ENCODE measurements around the gene FKBP11.

DNA sequence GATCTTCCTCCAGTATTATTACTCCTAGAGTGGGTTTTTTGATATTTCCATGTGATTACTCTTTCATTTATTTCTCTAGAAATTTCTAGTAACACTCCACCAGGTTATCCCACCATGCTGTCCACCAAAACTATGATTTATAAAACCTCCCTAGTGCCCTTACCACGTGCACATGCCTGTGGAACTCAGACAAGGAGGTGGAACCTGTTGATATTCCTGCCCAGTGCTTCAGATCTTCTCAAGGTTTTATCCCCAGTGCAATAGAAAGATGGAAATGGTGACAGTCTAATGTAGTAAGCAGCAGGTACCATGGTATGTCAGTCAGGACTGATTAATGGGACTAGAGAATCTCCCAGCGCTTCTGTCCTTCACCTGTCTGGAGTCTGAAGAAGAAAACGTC, 35.5 kb upstream of the FKBP11 start:
- no peak for TF ChIP-seq POLR2A (IDR thresholded peaks at IDR 0.05)
- TF ChIP-seq, protein P1, sequence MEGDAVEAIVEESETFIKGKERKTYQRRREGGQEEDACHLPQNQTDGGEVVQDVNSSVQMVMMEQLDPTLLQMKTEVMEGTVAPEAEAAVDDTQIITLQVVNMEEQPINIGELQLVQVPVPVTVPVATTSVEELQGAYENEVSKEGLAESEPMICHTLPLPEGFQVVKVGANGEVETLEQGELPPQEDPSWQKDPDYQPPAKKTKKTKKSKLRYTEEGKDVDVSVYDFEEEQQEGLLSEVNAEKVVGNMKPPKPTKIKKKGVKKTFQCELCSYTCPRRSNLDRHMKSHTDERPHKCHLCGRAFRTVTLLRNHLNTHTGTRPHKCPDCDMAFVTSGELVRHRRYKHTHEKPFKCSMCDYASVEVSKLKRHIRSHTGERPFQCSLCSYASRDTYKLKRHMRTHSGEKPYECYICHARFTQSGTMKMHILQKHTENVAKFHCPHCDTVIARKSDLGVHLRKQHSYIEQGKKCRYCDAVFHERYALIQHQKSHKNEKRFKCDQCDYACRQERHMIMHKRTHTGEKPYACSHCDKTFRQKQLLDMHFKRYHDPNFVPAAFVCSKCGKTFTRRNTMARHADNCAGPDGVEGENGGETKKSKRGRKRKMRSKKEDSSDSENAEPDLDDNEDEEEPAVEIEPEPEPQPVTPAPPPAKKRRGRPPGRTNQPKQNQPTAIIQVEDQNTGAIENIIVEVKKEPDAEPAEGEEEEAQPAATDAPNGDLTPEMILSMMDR (IDR thresholded peaks at IDR 0.05), result no peak

Data from testis (tissue), 2 donors.